Naive thymus-derived CD4-positive, alpha-beta T cell (primary cell): ENCODE measurements around the gene ZSCAN22. TPM values are rescaled to one million over a fixed set of nuclear protein-coding genes. Genes with fewer than 3 reads are reported as not detected.

Source experiments
- ATAC-seq: fragments of 150-1000 bp; cut with Tn5 transposase; 2 replicates; pipeline ENCODE4 v1.10.0; 2021; ENCODE audit warnings: mild to moderate bottlenecking, moderate library complexity
- CTCF ChIA-PET: fragments of 350-600 bp; sonication (Branson Sonifier 250); formaldehyde crosslinking; loops from one replicate; lab custom pipeline; 2021; ENCODE audit warnings: antibody characterized with exemption; lab: Charles Lee
- POLR2A ChIA-PET: fragments of 350-600 bp; sonication (Branson Sonifier 250); formaldehyde crosslinking; loops from one replicate; lab custom pipeline; 2021; ENCODE audit warnings: antibody characterized with exemption, inconsistent platforms; lab: Charles Lee
- DNase-seq, 9 donors: peaks; one replicate each; pipeline versions ENCODE4 v3.0.0 to v3.0.0-alpha.2; 2020 to 2022; ENCODE audit warnings: mixed read lengths in 1 of 9
- H3K27ac ChIP-seq: one replicate; pipeline ENCODE4 v1.7.0; 2013; ENCODE audit warnings: mild to moderate bottlenecking, low read depth, low read length, moderate library complexity
- H3K27me3 ChIP-seq, 2 donors: one replicate each; pipeline ENCODE4 v1.7.0; 2013; ENCODE audit warnings: low read length in 2 of 2, mild to moderate bottlenecking in 2 of 2, moderate library complexity in 2 of 2; ENCODE audit not compliant: control insufficient read depth in 2 of 2, insufficient read depth in 2 of 2
- H3K36me3 ChIP-seq, 3 experiments: 1 replicate in 2 of 3; 2 replicates in 1 of 3; pipeline ENCODE4 v1.7.0; 2013; ENCODE audit warnings: low read length in 3 of 3, mild to moderate bottlenecking in 3 of 3, moderate library complexity in 1 of 3; ENCODE audit not compliant: insufficient read depth in 3 of 3, control insufficient read depth in 2 of 3
- H3K4me1 ChIP-seq, 2 donors: one replicate each; pipeline ENCODE4 v1.7.0; 2013; ENCODE audit warnings: low read length in 2 of 2, mild to moderate bottlenecking in 2 of 2, moderate library complexity in 1 of 2; ENCODE audit not compliant: control insufficient read depth in 2 of 2, insufficient read depth in 2 of 2
- H3K4me3 ChIP-seq: 2 replicates; pipeline ENCODE4 v1.7.0; 2013; ENCODE audit warnings: mild to moderate bottlenecking, low read length
- H3K9me3 ChIP-seq, 3 experiments: 1 replicate in 2 of 3; 2 replicates in 1 of 3; pipeline ENCODE4 v1.7.0; 2013; ENCODE audit warnings: low read length in 3 of 3; ENCODE audit not compliant: control insufficient read depth in 2 of 3
- H3K27ac Mint-ChIP-seq, 9 donors: one replicate each; pipeline ENCODE4 v1.8.0; 2020 to 2022; ENCODE audit warnings: mixed read lengths in 9 of 9, mild to moderate bottlenecking in 8 of 9, moderate library complexity in 5 of 9, inconsistent platforms in 2 of 9
- H3K27me3 Mint-ChIP-seq, 5 donors: one replicate each; pipeline ENCODE4 v1.8.0; 2021 to 2022; ENCODE audit warnings: mixed read lengths in 5 of 5, mild to moderate bottlenecking in 1 of 5
- H3K36me3 Mint-ChIP-seq, 5 donors: one replicate each; pipeline ENCODE4 v1.8.0; 2020 to 2022; ENCODE audit warnings: mixed read lengths in 5 of 5, mild to moderate bottlenecking in 3 of 5, inconsistent platforms in 1 of 5
- H3K4me1 Mint-ChIP-seq, 7 donors: one replicate each; pipeline ENCODE4 v1.8.0; 2020 to 2022; ENCODE audit warnings: mixed read lengths in 7 of 7, mild to moderate bottlenecking in 3 of 7, inconsistent platforms in 1 of 7
- H3K4me3 Mint-ChIP-seq, 10 donors: one replicate each; pipeline ENCODE4 v1.8.0; 2020 to 2022; ENCODE audit warnings: mild to moderate bottlenecking in 10 of 10, mixed read lengths in 10 of 10, moderate library complexity in 6 of 10, inconsistent platforms in 2 of 10
- H3K9me3 Mint-ChIP-seq, 11 donors: one replicate each; pipeline ENCODE4 v1.8.0; 2020 to 2022; ENCODE audit warnings: mixed read lengths in 11 of 11, mild to moderate bottlenecking in 4 of 11, inconsistent platforms in 1 of 11, moderate library complexity in 1 of 11
- intact Hi-C, 2 donors: fragments of 100-400 bp; cut with micrococcal nuclease; formaldehyde crosslinking; loops; one replicate each; pipeline ENCODE4 v1.15.1; 2023
- polyA plus RNA-seq, 2 donors: library from polyadenylated mRNA; unstranded; fragments of 300-500 nt; fragmentation: Illumina TruSeq; gene quantifications; one replicate each; pipeline ENCODE4 v1.2.3, GENCODE V29; 2021
- total RNA-seq, 6 experiments: library from RNA in 5 of 6; stranded (reverse) in 5 of 6; gene quantifications; 1 replicate in 5 of 6; 2 replicates in 1 of 6; pipeline ENCODE4 v1.2.3 and lab custom pipeline; 2021 to 2026

Gene ZSCAN22
- total and polyA plus RNA-seq, 7 experiments from 2014 or later: 1.1 to 6.0 (median 3.6) TPM

- CTCF ChIA-PET: no interaction called here
- peaks cover 0 to 9% (median 2%) of the 10 kb centered on the region in 7 donors for H3K4me1 Mint-ChIP-seq
- peak overlapping the region in 1 of 9 donors; percentile 25 for H3K27ac Mint-ChIP-seq
- no peaks in the 10 kb centered on the region for H3K4me1 ChIP-seq
- peaks cover 0 to 9% (median 0%) of the 10 kb centered on the region in 3 experiments for H3K9me3 ChIP-seq
- H3K27ac ChIP-seq: no peak overlapping the region
- peaks cover 0 to 16% (median 1%) of the 10 kb centered on the region in 11 donors for H3K9me3 Mint-ChIP-seq
- DNase-seq (no peak), ATAC-seq (no peak)
- no peak overlapping the region for H3K4me3 Mint-ChIP-seq
- H3K27me3 Mint-ChIP-seq: no peaks in the 10 kb centered on the region
- H3K27me3 ChIP-seq: no peaks in the 10 kb centered on the region
- intact Hi-C loops: no loop called here
- POLR2A ChIA-PET: interaction anchor here (1.0 to 1.3 kb wide), 2 partner anchors 12 to 55 kb away, joined by 3 read pairs; no protein-coding TSS in a partner anchor
- H3K36me3 ChIP-seq: peaks cover 0 to 39% (median 0%) of the 10 kb centered on the region in 3 experiments
- H3K4me3 ChIP-seq: no peak overlapping the region
- H3K36me3 Mint-ChIP-seq: peaks cover 13 to 47% (median 28%) of the 10 kb centered on the region in 5 donors
Measured at GRCh38 chr19:58334691-58335249, 8.0 kb downstream of the ZSCAN22 start.

GRCh38 chr19:58335630-58336029, 8.8 kb downstream of the ZSCAN22 start:
- ChIA-PET CTCF (no interaction called here), POLR2A (interaction anchor here (0.6 kb wide), 1 partner anchor 522 kb away, joined by 5 read pairs; no protein-coding TSS in a partner anchor)

GRCh38 chr19:58336216-58336615, 9.4 kb downstream of the ZSCAN22 start:
- no peak for ATAC-seq
- peaks cover 0 to 20% (median 4%) of the 10 kb centered on the region in 11 donors for H3K9me3 Mint-ChIP-seq
- Histone ChIP-seq H3K27ac (no peak overlapping the region), H3K4me1 (no peaks in the 10 kb centered on the region), H3K9me3 (peaks cover 0 to 9% (median 0%) of the 10 kb centered on the region in 3 experiments), H3K27me3 (no peaks in the 10 kb centered on the region), H3K4me3 (no peak overlapping the region), H3K36me3 (peaks cover 0 to 39% (median 0%) of the 10 kb centered on the region in 3 experiments)
- peaks cover 0 to 10% (median 2%) of the 10 kb centered on the region in 7 donors for H3K4me1 Mint-ChIP-seq
- H3K4me3 Mint-ChIP-seq: no peak overlapping the region
- POLR2A ChIA-PET: interaction anchor here (0.6 kb wide), 2 partner anchors 23 to 522 kb away, joined by 3 to 5 read pairs; no protein-coding TSS in a partner anchor
- intact Hi-C loops: no loop called here
- CTCF ChIA-PET: no interaction called here
- no peaks in the 10 kb centered on the region for H3K27me3 Mint-ChIP-seq
- H3K27ac Mint-ChIP-seq: no peak overlapping the region
- H3K36me3 Mint-ChIP-seq: peaks cover 17 to 54% (median 37%) of the 10 kb centered on the region in 5 donors
- no peak for DNase-seq

More at GRCh38 chr19:58335630-58336029, 8.8 kb downstream of the ZSCAN22 start:
- H3K4me3 ChIP-seq: no peak overlapping the region
- H3K27ac Mint-ChIP-seq: no peak overlapping the region
- intact Hi-C loops: no loop called here
- no peaks in the 10 kb centered on the region for H3K27me3 ChIP-seq
- peaks cover 0 to 9% (median 0%) of the 10 kb centered on the region in 3 experiments for H3K9me3 ChIP-seq
- H3K36me3 ChIP-seq: peaks cover 0 to 39% (median 0%) of the 10 kb centered on the region in 3 experiments
- H3K9me3 Mint-ChIP-seq: peaks cover 0 to 19% (median 4%) of the 10 kb centered on the region in 11 donors
- DNase-seq (no peak), ATAC-seq (no peak)
- no peaks in the 10 kb centered on the region for H3K4me1 ChIP-seq
- H3K27me3 Mint-ChIP-seq: no peaks in the 10 kb centered on the region
- peaks cover 0 to 9% (median 4%) of the 10 kb centered on the region in 7 donors for H3K4me1 Mint-ChIP-seq
- peaks cover 16 to 52% (median 32%) of the 10 kb centered on the region in 5 donors for H3K36me3 Mint-ChIP-seq
- no peak overlapping the region for H3K4me3 Mint-ChIP-seq
- no peak overlapping the region for H3K27ac ChIP-seq

- DNase-seq: no peak
- Mint-ChIP-seq H3K27me3 (no peaks in the 10 kb centered on the region), H3K9me3 (peaks cover 0 to 22% (median 4%) of the 10 kb centered on the region in 11 donors), H3K36me3 (peaks cover 19 to 57% (median 43%) of the 10 kb centered on the region in 5 donors), H3K4me1 (peaks cover 0 to 13% (median 4%) of the 10 kb centered on the region in 7 donors), H3K4me3 (no peak overlapping the region), H3K27ac (no peak overlapping the region)
- no peak overlapping the region for H3K4me3 ChIP-seq
- intact Hi-C loops: no loop called here
- peaks cover 0 to 39% (median 0%) of the 10 kb centered on the region in 3 experiments for H3K36me3 ChIP-seq
- peaks cover 0 to 9% (median 0%) of the 10 kb centered on the region in 3 experiments for H3K9me3 ChIP-seq
- no peak overlapping the region for H3K27ac ChIP-seq
- H3K27me3 ChIP-seq: no peaks in the 10 kb centered on the region
- ATAC-seq: no peak
- no peaks in the 10 kb centered on the region for H3K4me1 ChIP-seq
- CTCF ChIA-PET: no interaction called here
- POLR2A ChIA-PET: no interaction called here
Measured at GRCh38 chr19:58336820-58337219, 10.0 kb downstream of the ZSCAN22 start.

- Histone ChIP-seq H3K27me3 (no peaks in the 10 kb centered on the region), H3K4me1 (no peaks in the 10 kb centered on the region), H3K4me3 (no peak overlapping the region), H3K36me3 (peaks cover 0 to 39% (median 0%) of the 10 kb centered on the region in 3 experiments), H3K9me3 (peaks cover 0 to 9% (median 0%) of the 10 kb centered on the region in 3 experiments), H3K27ac (no peak overlapping the region)
- Mint-ChIP-seq H3K27ac (no peak overlapping the region), H3K9me3 (peaks cover 0 to 26% (median 4%) of the 10 kb centered on the region in 11 donors), H3K36me3 (peaks cover 19 to 61% (median 46%) of the 10 kb centered on the region in 5 donors), H3K4me3 (no peak overlapping the region), H3K27me3 (no peaks in the 10 kb centered on the region), H3K4me1 (peaks cover 0 to 13% (median 4%) of the 10 kb centered on the region in 7 donors)
- intact Hi-C loops: no loop called here
- DNase-seq (no peak), ATAC-seq (no peak)
- POLR2A ChIA-PET: no interaction called here
- CTCF ChIA-PET: no interaction called here
Measured at GRCh38 chr19:58338336-58338735, 11.5 kb downstream of the ZSCAN22 start.

- no peak overlapping the region for H3K4me3 ChIP-seq
- Mint-ChIP-seq H3K4me3 (no peak overlapping the region), H3K27ac (no peak overlapping the region), H3K27me3 (no peaks in the 10 kb centered on the region), H3K4me1 (peaks cover 0 to 13% (median 4%) of the 10 kb centered on the region in 7 donors), H3K36me3 (peaks cover 19 to 62% (median 45%) of the 10 kb centered on the region in 5 donors), H3K9me3 (peaks cover 0 to 29% (median 6%) of the 10 kb centered on the region in 11 donors)
- POLR2A ChIA-PET: no interaction called here
- H3K36me3 ChIP-seq: peaks cover 0 to 39% (median 0%) of the 10 kb centered on the region in 3 experiments
- H3K27ac ChIP-seq: no peak overlapping the region
- no peak for ATAC-seq
- no peaks in the 10 kb centered on the region for H3K27me3 ChIP-seq
- intact Hi-C loops: no loop called here
- H3K4me1 ChIP-seq: no peaks in the 10 kb centered on the region
- CTCF ChIA-PET: no interaction called here
- no peak for DNase-seq
- H3K9me3 ChIP-seq: peaks cover 0 to 9% (median 0%) of the 10 kb centered on the region in 3 experiments
Measured at GRCh38 chr19:58338825-58339558, 12.2 kb downstream of the ZSCAN22 start.
